Left ventricle myocardium superior (tissue), 1 donor: ENCODE results near the gene SEC14L1. TPM values are rescaled to one million over a fixed set of nuclear protein-coding genes. Genes with fewer than 3 reads are reported as not detected.
"Not testable (repeated sequence)": the region's sequence is repeated elsewhere in the genome, so short reads cannot be mapped to it uniquely, and the experiment has no call there.

Experiments used
- ATAC-seq: fragments of 200-7000 bp; cut with Tn5 transposase; one replicate; pipeline ENCODE4 v1.9.1; 2020; ENCODE audit warnings: mild to moderate bottlenecking, moderate library complexity
- DNase-seq: peaks from one replicate; pipeline ENCODE4 v3.0.0-alpha.2; 2020
- intact Hi-C: fragments of 100-400 bp; cut with micrococcal nuclease; formaldehyde crosslinking; loops from one replicate; pipeline ENCODE4 v1.11.0; 2022
- total RNA-seq: library from RNA; stranded (reverse); fragmentation: NEBNext Ultra II Directional; extraction: Animal tissue kit (Norgen Biotek cat#: 25700); gene quantifications from one replicate; pipeline ENCODE4 v1.2.1, GENCODE V29; 2021
- donor health status: DM: no; HTN: yes; CAD: no; lungs with severe emphysema.

SEC14L1 gene
- total RNA-seq, 1 donor from 2014 or later: 71.4 TPM

GRCh38 chr17:77151186-77151585 lies 10.4 kb downstream of the SEC14L1 start:
- ATAC-seq (no peak), DNase-seq (no peak)
- intact Hi-C loops: no loop called here

DNA sequence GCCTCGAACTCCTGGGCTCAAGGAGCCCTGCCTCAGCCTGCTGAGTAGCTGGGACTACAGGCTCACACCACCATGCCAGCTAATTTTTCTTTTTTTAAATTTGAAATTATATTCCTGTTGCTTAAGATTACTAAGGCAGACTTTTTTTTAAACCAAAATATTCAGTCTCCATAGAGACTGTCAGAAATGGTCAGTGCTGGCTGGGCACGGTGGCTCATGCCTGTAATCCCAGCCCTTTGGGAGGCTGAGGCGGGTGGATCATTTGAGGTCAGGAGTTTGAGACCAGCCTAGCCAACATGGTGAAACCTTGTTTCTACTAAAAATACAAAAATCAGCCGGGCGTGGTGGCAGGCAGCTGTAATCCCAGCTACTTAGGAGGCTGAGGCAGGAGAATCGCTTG lies 11.3 kb downstream of the SEC14L1 start:
- intact Hi-C loops, DNase-seq, ATAC-seq: not testable (repeated sequence)

- intact Hi-C loops: no loop called here
- ATAC-seq (no peak), DNase-seq (no peak)
These were observed 12.7 kb downstream of the SEC14L1 start for GRCh38 chr17:77153472-77153871.

DNA sequence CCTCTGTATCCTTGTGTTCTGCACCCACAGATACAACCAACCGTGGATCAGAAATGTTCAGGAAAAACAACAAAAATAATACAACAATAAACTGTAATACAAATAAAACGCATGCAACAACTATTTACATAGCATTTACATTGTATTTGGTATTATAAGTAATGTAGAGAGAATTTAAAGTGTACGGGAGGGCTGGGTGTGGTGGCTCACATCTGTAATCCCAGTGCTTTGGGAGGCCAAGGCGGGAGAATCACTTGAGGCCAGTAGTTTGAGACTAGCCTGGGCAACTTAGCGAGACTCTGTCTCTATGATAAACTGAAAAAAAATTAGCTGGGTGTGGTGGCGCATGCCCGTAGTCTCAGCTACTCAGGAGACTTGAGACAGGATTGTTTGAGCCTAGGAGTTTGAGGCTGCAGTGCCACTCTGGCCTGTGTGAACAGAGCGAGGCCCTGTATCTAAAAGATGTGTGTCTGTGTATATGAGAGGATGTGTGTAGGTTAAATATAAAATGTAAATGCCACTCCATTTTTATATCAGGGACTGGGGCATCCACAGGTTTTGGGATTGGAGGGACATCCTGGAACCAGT lies 13.3 kb downstream of the SEC14L1 start:
- no peak for ATAC-seq

GRCh38 chr17:77155125-77155524 lies 14.4 kb downstream of the SEC14L1 start:
- no peak for ATAC-seq
- intact Hi-C loops: no loop called here
- DNase-seq: no peak

More for the DNA sequence above, 13.3 kb downstream of the SEC14L1 start:
- intact Hi-C loops: no loop called here
- DNase-seq: no peak

DNA sequence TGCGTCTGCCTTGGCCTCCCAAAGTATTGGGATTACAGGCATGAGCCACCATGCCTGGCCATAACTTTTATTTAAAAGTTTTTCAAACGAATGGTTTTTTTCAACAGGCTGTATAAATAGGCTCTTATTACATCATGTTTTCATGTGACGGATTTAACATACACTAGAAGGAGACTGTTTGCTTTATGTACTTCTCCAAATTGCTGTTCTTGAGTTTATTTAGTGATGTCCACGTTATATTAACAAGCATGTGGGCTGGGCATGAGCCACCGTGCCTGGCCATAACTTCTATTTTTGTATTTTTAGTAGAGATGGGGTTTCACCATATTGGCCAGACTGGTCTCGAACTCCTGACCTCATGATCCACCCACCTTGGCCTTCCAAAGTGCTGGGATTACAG lies 17.0 kb downstream of the SEC14L1 start:
- DNase-seq, intact Hi-C loops, ATAC-seq: not testable (repeated sequence)

- intact Hi-C loops: no loop called here
- no peak for ATAC-seq
- DNase-seq: no peak
These were observed 19.5 kb downstream of the SEC14L1 start for GRCh38 chr17:77160091-77160874.

GRCh38 chr17:77160875-77161530 lies 20.2 kb downstream of the SEC14L1 start:
- ATAC-seq (no peak), DNase-seq (no peak)
- intact Hi-C loops: no loop called here

DNA sequence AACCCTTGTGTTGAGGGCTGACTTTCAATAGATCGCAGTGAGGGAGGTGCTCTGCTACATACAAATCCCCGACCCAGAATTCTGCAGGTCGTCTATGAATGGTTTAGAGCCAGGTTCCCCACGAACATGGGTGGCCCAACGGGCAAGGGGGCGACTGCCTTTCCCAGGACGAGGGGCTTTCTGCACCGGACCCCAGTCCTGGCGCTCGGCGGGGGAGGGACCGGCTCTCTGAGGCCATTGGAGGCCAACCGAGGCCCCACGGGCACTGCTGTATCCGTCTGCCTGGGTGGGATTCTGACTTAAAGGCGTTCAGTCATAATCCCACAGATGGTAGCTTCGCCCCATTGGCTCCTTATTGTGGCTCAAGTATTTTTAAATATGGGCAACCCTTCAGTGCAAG lies 21.2 kb downstream of the SEC14L1 start:
- DNase-seq (no peak), ATAC-seq (no peak)
- intact Hi-C loops: no loop called here

- intact Hi-C loops: no loop called here
- peak; percentile 33 for DNase-seq
- peak; percentile 47 for ATAC-seq
These were observed 22.2 kb downstream of the SEC14L1 start for GRCh38 chr17:77163001-77163400.

- intact Hi-C loops: no loop called here
- DNase-seq (no peak), ATAC-seq (peak; percentile 6)
These were observed 22.9 kb downstream of the SEC14L1 start for GRCh38 chr17:77163511-77164280.

DNA sequence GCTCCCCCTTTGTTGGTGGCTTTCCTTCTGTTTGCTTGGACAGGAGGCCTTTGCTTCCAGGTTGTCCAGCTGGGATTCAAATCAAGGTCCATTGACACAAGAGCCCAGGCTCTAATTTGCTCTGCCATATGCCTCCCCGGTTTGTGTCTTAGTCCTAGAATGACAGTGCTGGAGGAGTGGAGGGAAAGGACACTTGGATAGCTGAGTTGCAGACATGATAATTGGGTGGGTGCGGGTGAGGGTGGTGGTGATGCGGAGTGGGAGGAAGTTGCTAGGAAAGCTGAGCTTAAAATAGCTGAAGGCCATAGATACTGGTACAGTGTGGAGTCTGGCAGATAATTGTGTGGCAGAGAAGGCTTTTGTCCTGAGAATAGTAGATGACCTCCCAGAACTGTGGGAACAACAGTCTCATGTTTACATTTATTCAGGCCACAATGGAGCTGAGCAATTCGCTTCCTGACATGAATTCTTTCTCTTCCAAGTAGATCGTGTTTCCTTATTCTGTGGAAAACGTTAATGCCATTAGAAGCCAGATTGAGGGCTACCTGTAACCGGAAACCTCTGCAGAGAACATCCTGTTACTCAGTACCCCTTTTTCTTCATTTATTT lies 23.8 kb downstream of the SEC14L1 start:
- ATAC-seq: peak; percentile 91
- intact Hi-C loops: no loop called here
- no peak for DNase-seq

- no peak for ATAC-seq
- DNase-seq: no peak
- intact Hi-C loops: no loop called here
These were observed 24.8 kb downstream of the SEC14L1 start for GRCh38 chr17:77165577-77165976.

DNA sequence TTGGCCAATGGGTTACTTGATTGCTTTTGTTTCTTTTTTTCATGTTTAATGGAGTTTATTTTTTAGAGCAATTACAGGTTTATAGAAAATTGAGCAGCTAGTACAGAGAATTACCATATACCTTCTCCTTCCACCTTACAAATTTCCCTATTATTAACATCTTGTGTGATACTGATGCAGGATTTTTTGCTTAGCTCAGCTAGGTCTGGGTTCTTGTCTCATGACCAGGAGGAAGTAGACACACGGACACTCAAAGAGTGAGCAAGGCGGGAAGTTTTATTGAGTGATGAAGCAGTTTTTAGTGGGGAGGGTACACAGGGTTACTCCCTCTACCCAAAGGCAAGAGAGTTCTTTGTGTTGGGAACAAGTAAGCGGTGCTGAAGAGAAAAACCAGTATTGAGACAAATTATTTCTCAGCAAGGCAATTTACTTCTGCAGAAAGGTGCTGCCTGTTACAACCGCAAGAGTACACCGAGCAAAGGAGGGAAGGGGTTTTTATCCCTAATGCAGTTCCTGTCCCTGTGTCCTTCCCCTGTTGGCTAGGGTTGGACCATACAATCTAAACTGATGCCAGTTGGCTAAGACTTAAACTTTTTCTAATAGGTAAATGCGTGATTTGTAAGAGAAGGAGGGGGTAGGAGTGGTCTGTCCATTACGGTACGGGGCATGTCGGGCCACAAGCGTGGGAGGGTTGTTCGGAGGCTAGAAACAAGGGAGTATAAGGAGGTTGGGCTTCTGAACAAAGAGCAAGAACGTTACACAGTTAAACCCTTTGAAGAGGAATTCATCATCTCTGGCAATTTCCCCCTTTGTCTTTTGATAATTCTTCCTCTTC lies 26.9 kb downstream of the SEC14L1 start:
- ATAC-seq: no peak
- intact Hi-C loops: no loop called here
- no peak for DNase-seq

- no peak for ATAC-seq
These were observed 32.3 kb downstream of the SEC14L1 start for GRCh38 chr17:77173104-77173503.

GRCh38 chr17:77174928-77175661 lies 34.3 kb downstream of the SEC14L1 start:
- intact Hi-C loops: no loop called here
- ATAC-seq: no peak
- no peak for DNase-seq

More at GRCh38 chr17:77173104-77173503, 32.3 kb downstream of the SEC14L1 start:
- intact Hi-C loops: no loop called here
- DNase-seq: no peak

GRCh38 chr17:77177002-77177741 lies 36.4 kb downstream of the SEC14L1 start:
- DNase-seq: no peak
- intact Hi-C loops: no loop called here
- ATAC-seq: no peak
